COLO668 (cell line): ENCODE measurements around the gene CAPS2.

ENCODE experiments used
- DNase-seq: peaks from one replicate; lab custom pipeline; 2025; ENCODE audit not compliant: unreplicated experiment; lab: John Stamatoyannopoulos, UW

CAPS2 gene

DNA sequence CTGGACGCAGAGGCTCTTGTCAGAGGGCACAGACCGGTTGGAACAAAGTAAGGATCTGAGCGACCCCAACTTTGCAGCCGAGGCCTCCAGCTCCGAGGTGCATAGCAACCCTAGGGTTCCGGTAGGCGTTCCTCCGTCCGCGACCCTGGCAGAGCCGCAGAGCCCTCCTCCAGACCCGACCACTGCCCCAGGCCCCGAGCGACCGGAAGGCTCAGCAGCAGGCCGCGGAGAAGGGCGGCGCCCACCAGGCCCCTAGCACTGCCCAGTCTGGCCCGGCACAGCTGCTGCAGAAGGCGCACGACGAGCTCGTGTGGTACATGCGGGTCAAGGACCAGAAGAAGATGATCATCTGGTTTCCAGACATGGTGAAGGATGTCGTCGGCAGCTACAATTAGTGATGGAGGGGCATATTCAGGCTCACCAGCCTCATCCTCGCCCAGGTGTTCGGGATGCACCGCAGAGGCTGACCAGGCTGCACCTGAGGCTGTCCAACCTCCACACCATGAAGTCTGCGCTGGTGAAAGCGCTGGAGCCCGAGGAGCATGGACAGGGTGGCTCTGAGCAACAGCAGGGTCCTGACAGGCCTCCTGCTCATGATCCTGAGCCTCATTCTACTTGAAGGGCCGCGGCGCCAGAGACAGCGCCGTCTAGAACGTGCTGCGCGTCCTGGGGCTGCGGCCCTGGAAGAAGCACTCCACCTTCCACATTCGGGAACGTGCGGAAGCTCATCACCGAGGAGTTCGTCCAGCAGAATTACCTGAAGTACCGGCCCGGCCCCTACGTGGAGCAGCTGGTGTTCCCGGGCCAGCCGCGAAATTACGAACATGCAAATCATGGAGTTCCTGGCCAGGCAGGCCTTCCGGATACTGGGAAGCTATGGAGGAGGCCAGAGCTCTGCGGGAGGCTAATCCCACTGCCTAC, 24.5 kb downstream of the CAPS2 start:
- DNase-seq = no peak

DNA sequence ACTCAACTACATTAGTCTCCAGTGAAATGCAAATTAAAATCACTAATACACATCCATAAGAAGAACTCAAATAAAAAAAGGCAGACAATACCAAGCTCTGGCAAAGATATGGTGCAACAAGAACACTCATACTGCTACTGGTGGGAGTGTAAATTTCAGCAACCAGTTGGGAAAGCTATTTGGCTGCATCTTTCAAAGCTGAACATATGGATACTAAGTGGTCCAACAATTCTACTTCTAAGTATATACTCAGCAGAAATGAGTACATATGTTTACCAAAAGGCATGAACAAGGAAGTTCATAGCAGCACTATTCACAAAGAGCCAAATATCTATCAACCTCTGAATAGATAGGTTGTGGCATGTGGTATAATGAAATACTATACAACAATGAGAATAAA, 27.3 kb downstream of the CAPS2 start:
- DNase-seq = no peak

DNA sequence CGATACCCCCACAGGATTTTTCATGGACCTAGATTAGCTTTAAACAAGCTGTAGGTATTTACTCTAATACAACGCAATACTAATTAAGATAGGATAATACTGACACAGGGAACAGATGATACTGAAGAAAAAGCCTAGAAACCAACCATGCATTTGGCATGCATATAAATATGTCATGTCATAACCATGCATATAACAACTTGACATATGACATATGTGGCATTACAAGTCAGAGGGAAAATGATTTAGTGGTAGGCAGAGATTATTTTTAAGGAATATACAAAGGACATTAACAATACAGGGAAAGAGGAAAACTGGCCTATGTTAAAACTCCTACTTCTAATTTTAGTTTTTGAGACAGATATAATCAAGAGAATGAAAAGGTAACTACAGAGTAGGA, 27.9 kb downstream of the CAPS2 start:
- DNase-seq = no peak

DNA sequence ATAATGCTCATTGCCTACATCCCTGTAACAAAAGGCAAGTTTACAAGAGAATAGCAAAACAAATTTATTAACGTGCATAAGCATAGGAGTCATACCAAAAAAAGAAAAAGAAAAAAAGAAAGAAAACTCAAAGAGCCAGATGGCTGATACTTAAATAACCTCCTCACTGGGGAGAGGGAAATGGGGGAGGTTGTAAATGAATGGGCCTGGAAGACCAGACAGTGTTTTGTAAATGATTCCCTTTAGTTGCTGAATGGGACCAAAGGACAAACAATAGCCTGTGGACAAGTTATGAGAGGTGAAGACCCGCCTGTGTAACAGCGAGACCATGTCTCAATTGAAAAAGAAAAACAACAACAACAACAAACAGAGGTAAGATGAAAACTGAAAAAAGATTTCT, 35.3 kb downstream of the CAPS2 start:
- no peak for DNase-seq

DNA sequence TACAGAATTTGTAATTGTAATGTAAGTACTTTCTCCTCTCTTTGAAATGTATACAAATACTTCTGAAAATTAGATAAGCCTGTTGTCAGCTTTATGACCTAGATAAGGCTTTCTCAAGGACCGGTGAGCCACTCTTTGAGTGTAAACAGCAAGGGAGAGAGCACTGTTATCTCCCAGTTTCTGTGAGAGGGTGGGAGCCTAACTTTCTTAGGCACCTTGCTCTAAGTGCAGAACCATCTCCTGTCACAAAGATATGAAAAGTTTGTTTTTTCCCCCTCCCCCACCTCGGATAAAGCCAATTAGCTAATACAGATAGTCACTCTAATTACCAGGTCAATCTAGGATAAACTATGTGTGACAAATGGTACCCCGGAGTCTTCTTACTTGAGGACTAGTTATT, 35.8 kb downstream of the CAPS2 start:
- no peak for DNase-seq

DNA sequence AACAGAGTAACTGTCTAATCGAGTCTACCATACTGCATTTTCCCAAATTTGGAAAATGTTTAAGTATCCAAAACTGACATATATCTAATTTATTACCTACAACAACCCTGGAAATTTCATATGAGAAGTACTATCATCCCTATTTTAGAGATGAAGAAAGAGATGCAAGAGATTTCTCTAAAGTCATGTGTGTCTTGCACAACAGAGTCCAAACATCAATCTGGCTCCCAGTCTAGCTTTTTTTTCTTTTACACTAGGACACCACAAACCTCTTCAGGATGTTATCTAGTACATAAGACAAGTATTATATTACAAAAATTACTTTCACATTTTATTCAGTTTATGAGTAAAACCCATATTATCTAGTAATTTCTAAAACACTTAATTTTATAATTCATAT, 39.1 kb downstream of the CAPS2 start:
- DNase-seq = no peak

DNA sequence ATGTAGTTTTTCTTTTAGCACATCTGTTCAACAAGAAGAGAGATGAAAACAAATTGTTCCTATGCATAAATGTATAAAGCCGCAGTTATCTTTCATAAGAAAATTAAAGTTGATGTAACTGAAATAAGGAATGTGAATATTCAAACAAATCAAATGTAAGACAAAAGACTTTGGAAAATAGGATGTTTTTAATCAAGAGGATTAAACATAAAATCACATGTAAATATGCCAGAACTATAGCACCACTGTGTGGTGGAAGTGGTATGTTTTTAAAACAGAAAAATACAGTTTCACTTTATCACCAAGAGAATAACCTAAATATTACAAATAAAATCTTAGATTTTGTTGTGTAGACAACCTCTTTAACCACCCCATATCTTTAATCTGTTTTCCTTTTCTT, 40.4 kb downstream of the CAPS2 start:
- no peak for DNase-seq

DNA sequence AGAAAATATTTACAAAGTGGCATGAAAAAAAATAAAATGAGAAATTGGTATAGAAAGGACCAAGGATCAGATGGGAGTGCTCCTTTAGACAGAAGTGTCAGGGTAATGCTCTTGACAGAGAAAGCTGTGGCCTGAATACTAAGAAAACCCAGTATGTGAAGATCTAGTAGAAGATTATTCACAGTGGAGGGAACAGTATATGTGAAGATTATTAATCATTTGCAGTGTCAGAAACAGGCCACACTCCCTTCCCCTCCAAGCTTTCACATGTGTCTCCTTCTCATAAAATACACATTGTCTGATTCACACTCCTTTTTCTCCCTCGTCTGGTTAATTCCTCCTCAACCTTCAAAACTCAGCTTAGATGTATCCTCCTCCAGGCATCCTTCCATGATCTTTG, 41.3 kb downstream of the CAPS2 start:
- no peak for DNase-seq

DNA sequence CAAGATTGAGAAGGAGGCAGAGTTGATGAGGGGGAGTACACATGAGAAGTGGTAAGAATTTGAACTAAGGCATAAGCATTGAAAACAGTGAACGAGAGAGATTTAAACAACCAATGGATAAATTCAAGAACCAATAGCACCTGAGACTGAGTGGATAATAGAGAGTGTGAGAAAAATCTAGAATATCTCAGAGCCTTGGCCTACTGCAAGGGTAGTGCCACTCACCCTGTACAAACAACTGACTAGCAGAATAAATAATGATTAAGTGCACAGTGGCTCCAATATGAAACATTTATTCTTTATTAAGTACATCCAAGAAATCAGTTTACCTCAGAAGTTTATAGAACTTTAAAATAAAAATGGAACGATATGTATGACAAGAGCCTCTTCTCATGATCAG, 54.4 kb downstream of the CAPS2 start:
- DNase-seq = no peak

DNA sequence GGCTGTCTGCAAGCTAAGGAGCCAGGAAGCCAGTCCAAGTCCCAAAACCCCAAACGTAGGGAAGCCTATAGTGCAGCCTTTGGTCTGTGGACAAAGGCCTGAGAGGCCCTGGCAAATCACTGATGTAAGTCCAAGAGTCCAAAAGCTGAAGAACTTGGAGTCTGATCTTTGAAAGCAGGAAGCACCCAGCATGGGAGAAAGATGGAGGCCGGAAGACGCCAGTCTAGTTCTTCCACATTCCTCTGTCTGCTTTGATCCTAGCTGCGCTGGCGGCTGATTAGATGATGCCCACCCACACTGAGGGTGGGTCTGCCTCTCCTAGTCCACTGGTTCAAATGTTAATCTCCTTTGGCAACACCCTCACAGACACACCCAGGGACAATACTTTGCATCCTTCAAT, 58.5 kb downstream of the CAPS2 start:
- no peak for DNase-seq

DNA sequence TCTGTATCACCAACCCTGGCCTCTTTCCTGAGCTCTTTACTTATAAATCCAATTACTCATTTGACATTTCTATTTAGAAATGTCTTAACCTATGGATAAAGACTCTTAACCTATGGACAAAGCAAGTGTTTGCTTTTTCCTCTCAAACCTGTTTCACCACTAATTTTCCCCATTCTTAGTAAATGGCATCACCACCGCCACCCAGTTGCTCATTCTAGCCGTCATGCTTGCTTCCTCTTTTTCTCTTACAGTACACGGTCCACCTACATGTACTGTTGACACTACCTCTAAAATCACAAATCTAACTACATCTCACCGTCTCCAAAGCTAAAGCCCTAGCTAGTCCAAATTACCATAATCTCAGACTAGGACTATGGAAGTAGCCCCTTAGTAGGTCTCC, 60.0 kb downstream of the CAPS2 start:
- no peak for DNase-seq

DNA sequence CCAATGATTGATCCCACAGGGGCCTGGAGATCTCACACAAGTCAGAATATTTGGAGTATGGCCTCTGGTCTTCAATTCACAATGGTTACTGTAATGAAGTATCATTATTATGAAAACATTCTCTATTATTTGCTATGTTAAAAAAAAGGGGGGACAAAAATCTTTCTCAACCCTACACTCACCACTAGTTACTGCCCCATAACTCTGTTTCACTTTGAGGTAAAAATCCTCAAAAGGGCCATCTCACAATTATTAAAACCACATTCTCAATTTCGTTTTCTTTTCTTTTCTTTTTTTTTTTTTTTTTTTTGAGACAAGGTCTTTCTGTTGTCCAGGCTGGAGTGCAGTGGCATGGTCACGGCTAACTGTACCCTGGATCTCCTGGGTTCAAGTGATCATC, 60.9 kb downstream of the CAPS2 start:
- DNase-seq = no peak

DNA sequence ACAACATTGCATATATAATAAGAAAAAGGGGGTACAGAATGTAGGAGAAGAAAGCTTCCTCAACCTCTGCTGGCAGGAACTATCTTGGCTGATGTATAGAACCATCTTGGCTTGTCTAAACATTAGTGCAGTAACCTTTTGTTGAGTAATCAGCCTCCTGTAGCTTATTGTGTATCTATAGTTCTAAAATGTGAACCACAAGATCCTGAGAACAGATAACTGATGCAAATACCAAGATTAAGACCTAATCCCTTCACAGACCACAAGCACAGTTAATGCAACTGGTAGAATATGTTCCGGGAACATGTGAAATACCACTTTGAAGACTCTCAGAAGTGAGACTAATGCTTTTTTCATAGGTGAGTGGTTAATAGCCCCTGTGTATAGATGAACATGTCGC, 69.8 kb downstream of the CAPS2 start:
- DNase-seq = no peak

DNA sequence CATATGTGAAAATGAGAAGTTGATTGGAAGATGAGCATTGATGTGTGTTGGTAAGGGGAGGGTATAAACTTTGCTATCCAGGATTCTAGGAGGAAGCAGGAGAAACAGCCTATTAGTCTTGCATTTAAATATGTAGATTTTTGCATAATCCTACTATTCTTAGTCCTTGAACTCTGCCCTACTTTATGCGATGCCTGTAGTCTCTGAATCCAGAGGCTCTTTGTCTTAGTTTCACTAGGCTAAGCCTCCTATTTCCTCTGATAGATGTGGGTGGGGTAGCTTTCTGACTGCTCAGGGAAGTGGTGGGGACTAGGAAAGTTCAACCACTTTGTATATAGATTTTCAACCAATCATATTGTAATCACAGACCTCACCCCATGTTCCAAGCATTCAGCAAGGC, 71.0 kb downstream of the CAPS2 start:
- DNase-seq = no peak

DNA sequence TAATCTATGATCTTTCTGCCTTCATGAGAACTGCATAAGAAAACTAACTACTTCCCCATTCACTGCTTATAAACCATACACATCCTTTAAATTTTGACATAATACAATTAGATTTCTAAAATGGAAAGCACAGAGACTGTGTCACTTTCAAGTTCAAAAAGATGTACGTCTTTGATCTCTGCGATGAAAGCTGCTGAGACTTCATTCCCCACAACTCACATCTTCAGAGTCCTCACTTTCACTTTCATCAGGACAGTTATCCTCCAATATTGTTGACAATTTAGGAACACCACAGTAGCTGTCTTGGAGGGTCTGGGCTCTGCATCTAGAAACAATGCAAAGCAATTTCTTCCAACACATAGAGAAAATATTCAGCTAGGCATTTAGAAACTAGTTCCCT, 72.6 kb downstream of the CAPS2 start:
- DNase-seq = no peak

DNA sequence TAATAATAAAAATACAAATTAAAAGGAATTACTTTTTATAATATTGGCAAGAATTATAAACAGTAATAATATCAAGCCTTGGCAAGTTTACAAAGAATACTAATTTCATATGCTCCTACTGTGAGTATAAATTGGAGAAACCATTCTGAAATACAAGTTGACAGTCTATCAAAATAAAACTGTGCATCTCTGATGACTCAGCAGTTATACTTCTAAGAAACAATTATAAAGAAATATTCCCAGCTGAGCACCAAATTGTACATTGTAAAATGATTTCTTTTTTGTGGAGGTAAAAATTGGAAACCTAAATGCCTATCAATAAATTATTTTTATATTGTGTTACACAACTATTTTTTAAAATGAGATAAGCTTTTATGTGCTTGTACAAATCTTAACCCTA, 85.0 kb downstream of the CAPS2 start:
- DNase-seq = no peak

DNA sequence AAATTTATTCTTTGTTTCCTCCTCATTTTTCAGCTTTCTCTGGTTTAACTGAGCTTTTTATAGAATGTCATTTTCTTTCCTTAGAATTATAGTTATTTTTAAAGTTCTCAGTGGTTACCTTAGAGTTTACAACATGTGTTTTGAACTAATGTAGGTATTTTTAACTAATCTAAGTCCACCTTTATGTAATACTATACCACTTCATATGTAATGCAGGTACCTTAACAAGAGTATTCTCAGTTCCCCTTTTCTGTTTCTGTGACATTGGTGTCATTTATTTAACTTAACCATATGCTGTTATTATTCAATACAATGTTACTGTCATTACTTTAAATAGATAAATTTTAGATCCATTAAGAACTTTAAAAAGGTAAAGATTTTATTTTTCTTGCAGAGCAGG, 90.1 kb downstream of the CAPS2 start:
- DNase-seq = no peak

DNA sequence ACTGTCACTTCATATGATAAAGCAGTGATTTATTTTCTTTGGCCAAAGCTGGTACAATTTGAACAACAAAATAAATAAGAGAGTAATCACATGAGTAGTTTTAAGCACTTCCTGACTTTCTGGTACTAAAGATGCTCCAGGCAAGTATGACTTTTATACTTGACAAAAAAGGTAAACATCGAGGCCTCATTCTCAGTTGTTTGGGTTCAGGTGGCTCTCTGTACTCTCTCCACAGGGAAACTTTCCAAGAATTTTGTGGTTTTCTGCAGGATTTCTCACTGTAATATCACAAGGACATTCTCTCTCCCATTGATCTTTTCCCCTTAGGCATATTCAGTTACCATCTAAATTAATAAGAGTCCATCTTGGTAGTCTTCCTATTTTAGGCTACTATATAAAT, 93.9 kb downstream of the CAPS2 start:
- DNase-seq = no peak

DNA sequence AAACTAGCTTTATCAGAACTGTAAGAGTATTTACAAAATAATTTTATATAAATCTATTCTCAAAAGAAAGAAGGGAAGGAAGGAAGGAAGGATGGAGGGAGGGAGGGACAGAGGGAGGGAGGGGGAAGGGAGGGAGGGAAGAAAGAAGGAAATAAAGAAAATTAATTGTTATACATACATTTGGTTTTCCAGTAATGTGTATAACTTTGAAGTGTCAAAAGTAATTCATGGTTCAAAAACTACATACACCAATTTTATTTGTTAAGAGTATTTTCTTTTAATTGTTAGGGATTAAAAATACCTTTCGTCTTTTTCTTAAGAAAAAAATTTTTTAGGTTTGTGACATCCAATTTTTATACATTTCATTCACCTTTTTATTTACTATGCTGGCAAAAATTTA, 103.0 kb downstream of the CAPS2 start:
- no peak for DNase-seq
